Measurements from ENCODE around the gene RALGAPB.

Gene RALGAPB

DNA sequence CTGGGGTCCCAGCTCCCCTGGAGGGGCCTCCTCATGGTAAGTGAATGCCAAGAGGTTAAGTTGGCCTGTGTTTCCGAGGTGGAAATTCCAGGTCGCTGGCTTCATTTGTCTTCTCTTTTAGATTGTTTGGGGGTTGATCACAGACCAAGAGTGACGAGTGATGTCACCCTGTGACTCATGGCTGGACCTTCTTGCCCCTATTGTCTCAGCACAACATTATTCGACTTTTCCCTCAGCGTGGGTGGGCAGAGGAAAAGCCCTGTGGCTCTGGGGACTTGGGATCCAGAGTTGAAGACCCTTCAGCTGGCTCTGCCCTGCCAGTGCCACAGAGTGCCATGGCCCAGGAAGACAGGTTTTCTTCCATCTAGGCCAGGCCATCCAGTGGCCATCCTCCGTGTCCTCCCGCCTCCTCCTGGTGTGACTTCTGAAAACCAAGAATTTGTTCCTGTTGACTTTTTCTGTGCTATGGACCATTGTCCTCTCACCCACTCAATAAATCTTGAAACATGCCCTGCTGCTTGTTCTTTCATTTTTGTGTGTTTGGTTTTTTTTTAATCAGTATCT lies 22.1 kb upstream of the RALGAPB start:
- Histone ChIP-seq H3F3A (ENCODE audit: insufficient read depth) (no peaks in the 10 kb centered on the region), H3K4me3 (ENCODE audit: insufficient read depth, low read length, poor library complexity, severe bottlenecking) (no peak overlapping the region), H2AFZ (ENCODE audit: low read depth, low read length, severe bottlenecking) (no peak overlapping the region), H3K4me2 (ENCODE audit: low read depth, low read length, poor library complexity, severe bottlenecking) (no peak overlapping the region), H3K9ac (ENCODE audit: low read length) (no peak overlapping the region), H3K9me3 (ENCODE audit: insufficient read depth, low read length) (no peaks in the 10 kb centered on the region), H4K20me1 (ENCODE audit: low read depth, low read length) (no peaks in the 10 kb centered on the region), H3K9me2 (replicated peaks; ENCODE audit: insufficient read depth, low read length) (no peaks in the 10 kb centered on the region), H3K79me2 (ENCODE audit: insufficient read depth, low read length) (peaks cover 7% of the 10 kb centered on the region; the same call in 1 of the 2 replicates), H3K27me3 (ENCODE audit: low read length) (no peaks in the 10 kb centered on the region), H3K36me3 (ENCODE audit: low read length) (no peaks in the 10 kb centered on the region), H3K27ac (ENCODE audit: low read depth, low read length) (no peak overlapping the region)
- TF ChIP-seq EZH2phosphoT487 (conservative IDR thresholded peaks at IDR 0.05; ENCODE audit: low read length) (no peak), CTCF (IDR thresholded peaks at IDR 0.05; ENCODE audit: insufficient read depth, low read length, poor library complexity, severe bottlenecking) (no peak)

DNA sequence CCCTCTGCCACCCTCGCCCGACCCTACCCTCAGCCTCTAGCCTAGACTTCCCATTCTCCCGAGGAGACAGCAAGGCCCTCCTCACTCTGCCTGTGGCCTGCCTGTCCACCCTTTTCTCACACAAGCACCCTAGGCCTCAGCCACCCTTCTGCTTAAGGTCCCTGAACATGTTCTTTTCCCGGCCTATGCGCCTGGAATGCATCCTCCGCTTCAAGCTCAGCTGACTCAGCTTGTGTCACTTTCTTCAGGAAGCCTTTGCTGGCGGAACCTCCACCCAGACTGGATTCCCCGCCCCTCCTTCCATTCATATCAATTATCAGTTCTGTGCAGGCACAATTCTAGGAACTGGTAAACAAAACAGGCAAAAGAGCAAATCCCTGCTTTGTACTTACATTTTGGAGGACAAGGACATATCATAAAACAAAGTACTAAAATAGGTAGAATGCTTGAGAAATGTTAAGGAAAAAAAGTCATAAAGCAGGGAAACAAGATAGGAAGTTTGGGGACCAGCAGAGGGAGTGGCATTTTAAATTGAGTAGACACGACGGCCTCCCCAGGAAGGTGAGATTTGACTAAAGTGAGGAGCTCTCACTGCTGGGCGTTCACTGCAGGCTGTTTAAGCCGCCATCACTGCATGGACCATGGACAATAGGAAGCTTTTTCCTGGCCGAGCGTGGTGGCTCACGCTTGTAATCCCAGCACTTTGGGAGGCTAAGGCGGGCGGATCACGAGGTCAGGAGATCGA lies 19.6 kb upstream of the RALGAPB start:
- no peaks in the 10 kb centered on the region for H4K20me1 ChIP-seq (ENCODE audit: low read depth, low read length)
- no peaks in the 10 kb centered on the region for H3F3A ChIP-seq (ENCODE audit: insufficient read depth)
- no peak overlapping the region for H3K27ac ChIP-seq (ENCODE audit: low read depth, low read length)
- H3K4me2 ChIP-seq (ENCODE audit: low read depth, low read length, poor library complexity, severe bottlenecking) = no peak overlapping the region
- no peak overlapping the region for H3K9ac ChIP-seq (ENCODE audit: low read length)
- no peaks in the 10 kb centered on the region for H3K79me2 ChIP-seq (ENCODE audit: insufficient read depth, low read length)
- no peaks in the 10 kb centered on the region for H3K9me3 ChIP-seq (ENCODE audit: insufficient read depth, low read length)
- no peaks in the 10 kb centered on the region for H3K9me2 ChIP-seq (replicated peaks; ENCODE audit: insufficient read depth, low read length)
- TF ChIP-seq CTCF (IDR thresholded peaks at IDR 0.05; ENCODE audit: insufficient read depth, low read length, poor library complexity, severe bottlenecking) (no peak), EZH2phosphoT487 (conservative IDR thresholded peaks at IDR 0.05; ENCODE audit: low read length) (no peak)
- H3K27me3 ChIP-seq (ENCODE audit: low read length) = no peaks in the 10 kb centered on the region
- H2AFZ ChIP-seq (ENCODE audit: low read depth, low read length, severe bottlenecking) = no peak overlapping the region
- H3K36me3 ChIP-seq (ENCODE audit: low read length) = no peaks in the 10 kb centered on the region
- H3K4me3 ChIP-seq (ENCODE audit: insufficient read depth, low read length, poor library complexity, severe bottlenecking) = no peak overlapping the region

DNA sequence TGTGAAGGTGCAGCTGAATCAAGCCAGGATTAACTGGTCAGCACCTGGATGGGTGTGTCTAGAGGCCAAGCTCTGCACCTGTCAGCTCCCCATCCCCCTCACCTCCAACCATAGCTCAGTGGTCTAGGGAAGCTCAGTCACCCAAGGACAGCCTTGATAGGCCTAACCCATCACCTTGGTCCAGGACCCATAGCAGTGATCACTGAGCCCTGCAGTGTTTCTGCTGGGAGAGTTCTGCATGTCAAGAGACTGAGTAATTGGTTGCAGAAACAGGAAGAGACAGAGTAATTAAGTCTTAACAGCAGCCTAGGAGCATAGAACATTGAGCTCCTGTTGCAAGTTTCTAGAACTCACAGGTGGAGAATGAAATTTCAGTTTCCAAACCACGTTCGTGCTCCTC lies 18.7 kb upstream of the RALGAPB start:
- H3K9me2 ChIP-seq (replicated peaks; ENCODE audit: insufficient read depth, low read length) = no peaks in the 10 kb centered on the region
- no peaks in the 10 kb centered on the region for H3K9me3 ChIP-seq (ENCODE audit: insufficient read depth, low read length)
- no peak overlapping the region for H3K9ac ChIP-seq (ENCODE audit: low read length)
- no peaks in the 10 kb centered on the region for H3K79me2 ChIP-seq (ENCODE audit: insufficient read depth, low read length)
- H2AFZ ChIP-seq (ENCODE audit: low read depth, low read length, severe bottlenecking) = no peak overlapping the region
- no peaks in the 10 kb centered on the region for H3K27me3 ChIP-seq (ENCODE audit: low read length)
- H3F3A ChIP-seq (ENCODE audit: insufficient read depth) = no peaks in the 10 kb centered on the region
- TF ChIP-seq EZH2phosphoT487 (conservative IDR thresholded peaks at IDR 0.05; ENCODE audit: low read length) = no peak
- no peak for TF ChIP-seq CTCF (IDR thresholded peaks at IDR 0.05; ENCODE audit: insufficient read depth, low read length, poor library complexity, severe bottlenecking)
- H3K4me3 ChIP-seq (ENCODE audit: insufficient read depth, low read length, poor library complexity, severe bottlenecking) = no peak overlapping the region
- H3K36me3 ChIP-seq (ENCODE audit: low read length) = no peaks in the 10 kb centered on the region
- H3K4me2 ChIP-seq (ENCODE audit: low read depth, low read length, poor library complexity, severe bottlenecking) = no peak overlapping the region
- H3K27ac ChIP-seq (ENCODE audit: low read depth, low read length) = no peak overlapping the region
- no peaks in the 10 kb centered on the region for H4K20me1 ChIP-seq (ENCODE audit: low read depth, low read length)
